Limb (tissue), 2 donors: Measurements from ENCODE around the gene EIF2A.

ENCODE experiments used
- DNase-seq, 2 donors: peaks; one replicate each; pipeline ENCODE4 v3.0.0-alpha.2; 2016; ENCODE audit errors: extremely low spot score in 2 of 2

EIF2A gene

DNA sequence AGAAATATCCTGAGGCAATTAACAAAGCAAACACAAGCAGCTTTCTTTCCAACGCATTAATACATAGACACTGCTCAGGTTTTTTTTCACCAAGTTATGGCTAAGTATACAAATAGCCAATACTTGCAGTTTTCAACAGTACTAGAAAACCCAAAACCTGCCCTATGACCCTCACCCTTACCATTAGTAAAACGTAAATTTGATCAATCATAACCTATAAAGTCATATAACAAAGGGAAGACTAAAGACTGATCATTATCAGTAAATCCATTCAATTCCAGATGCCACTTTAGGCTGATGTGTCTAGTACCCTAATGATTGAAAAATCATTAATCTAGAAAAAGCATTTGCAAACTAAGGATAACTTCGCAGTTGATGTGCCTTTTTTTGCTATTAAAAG, 3.5 kb upstream of the EIF2A start:
- no peak for DNase-seq

GRCh38 chr3:150543531-150543930, 3.1 kb upstream of the EIF2A start:
- no peak for DNase-seq

GRCh38 chr3:150544041-150544440, 2.5 kb upstream of the EIF2A start:
- no peak for DNase-seq

- DNase-seq, result peak in 1 of 2 donors; percentile 9
Measured at GRCh38 chr3:150544726-150545125, 1.9 kb upstream of the EIF2A start.

- DNase-seq, result peak; percentile 3 to 36
Measured at GRCh38 chr3:150545419-150546225, 965 bp upstream of the EIF2A start.

- no peak for DNase-seq
Measured at GRCh38 chr3:150547045-150547741, 606 bp downstream of the EIF2A start.

GRCh38 chr3:150555859-150556436, 9.4 kb downstream of the EIF2A start:
- DNase-seq, result no peak

DNA sequence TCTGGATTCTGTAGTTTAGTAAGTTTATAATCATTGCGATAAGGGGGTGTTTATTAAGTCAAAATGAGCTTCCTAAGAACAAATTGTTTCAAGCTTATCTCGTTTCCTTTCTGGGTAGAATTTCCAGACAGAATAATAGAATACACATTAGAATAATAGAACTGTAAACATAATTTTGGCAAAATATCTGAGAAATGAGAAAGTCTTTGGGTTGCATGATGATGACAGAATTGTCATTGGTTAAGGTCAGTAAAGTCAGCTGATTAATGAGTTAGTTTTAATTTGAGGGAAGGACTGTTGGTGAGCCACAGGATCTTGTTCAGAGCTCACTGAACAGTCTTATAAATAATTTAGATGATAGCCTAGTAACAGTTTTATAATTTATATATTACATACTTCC, 10.2 kb downstream of the EIF2A start:
- no peak for DNase-seq

DNA sequence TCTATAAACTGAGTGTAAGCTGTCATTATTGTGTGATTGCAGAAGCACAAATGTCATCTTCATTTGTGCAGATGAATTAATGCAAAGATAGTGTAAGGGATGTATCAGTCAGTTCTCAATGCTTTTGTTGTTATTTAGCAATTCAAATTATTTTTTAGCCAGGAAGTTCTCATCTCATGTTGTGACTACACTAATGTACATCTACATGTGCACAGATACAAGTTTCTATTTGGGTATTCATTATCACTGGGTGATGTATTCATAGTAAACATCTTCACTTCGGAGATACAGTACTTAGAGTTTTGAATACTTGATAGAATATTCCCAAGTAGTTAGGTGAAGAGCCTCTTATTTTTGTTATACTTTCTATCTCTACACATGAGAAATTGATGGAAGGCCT, 11.1 kb downstream of the EIF2A start:
- no peak for DNase-seq

DNA sequence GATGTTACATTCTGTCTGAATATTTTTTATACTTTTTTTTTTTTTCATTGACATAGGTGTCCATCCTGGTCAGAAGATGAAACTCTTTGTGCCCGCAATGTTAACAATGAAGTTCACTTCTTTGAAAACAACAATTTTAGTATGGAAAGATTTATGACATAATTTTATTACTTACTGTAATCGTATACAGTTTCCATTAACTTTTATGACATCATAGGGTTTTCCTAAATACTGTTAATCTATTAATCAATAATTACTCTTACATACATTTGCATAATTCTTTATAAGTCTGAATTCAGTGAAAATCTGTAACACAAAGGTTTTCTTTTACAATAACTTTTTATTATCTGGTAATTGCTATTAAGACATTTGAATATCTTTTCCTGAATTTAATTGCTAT, 17.7 kb downstream of the EIF2A start:
- DNase-seq, result no peak

GRCh38 chr3:150567328-150567727, 20.7 kb downstream of the EIF2A start:
- no peak for DNase-seq

DNA sequence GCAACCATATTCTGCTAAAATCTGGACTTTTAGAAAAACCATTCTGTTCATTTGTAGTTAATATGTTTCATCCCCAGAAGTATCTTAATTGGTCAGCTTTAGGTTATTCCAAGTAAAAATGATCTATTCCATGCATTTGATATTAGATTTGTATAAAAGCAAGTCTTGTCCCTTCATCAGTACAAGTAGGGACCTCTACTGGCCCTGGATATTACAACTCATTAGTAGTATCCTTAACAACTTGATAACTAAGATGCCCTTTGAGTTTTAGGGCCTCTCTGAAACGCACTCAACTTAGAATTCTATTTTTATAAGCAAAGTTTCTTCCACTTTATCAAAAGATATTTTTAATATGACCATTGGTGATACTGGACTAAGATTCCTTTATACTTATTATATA, 31.3 kb downstream of the EIF2A start:
- DNase-seq, result no peak

GRCh38 chr3:150581174-150581573, 34.6 kb downstream of the EIF2A start:
- no peak for DNase-seq

- no peak for DNase-seq
Measured at GRCh38 chr3:150582620-150583019, 36.0 kb downstream of the EIF2A start.

GRCh38 chr3:150583028-150583427, 36.4 kb downstream of the EIF2A start:
- no peak for DNase-seq

DNA sequence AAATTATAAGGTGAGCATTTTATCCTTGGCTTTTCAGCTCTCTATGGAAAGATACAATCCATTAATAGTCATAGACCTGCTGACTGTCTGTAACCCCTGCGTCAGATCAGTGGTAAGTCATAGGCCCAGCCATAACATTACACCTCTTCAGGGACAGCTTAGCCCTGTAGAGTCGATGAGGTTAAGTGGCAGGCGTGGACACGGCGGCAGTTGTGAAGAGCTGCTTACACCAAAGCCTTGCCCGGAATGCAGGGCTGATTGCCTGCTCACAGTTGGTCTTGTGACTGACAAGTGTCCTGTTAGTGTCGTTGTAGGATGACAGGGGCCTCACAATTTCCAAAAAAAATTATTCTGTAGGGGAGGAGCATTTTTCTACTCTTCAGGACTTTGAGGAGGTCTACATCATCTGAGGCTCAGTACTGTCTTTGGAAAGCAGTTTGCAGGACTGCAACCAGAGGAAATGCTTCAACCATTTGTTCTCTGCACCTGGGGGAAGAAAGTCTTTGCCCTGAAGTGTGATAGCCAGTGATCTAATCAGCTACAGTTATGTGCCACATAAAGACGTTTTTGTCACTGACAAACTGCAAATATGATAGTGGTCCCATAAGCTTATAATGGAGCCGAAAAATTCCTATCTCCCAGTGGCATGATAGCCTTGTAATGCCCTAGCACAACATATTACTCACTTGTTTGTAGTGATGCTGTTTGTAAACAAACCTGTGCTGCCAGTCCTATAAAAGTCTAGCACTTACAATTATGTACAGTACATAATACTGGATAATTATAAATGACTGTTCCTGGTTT, 41.6 kb downstream of the EIF2A start:
- DNase-seq, result no peak

GRCh38 chr3:150589759-150590158, 43.2 kb downstream of the EIF2A start:
- DNase-seq, result no peak

DNA sequence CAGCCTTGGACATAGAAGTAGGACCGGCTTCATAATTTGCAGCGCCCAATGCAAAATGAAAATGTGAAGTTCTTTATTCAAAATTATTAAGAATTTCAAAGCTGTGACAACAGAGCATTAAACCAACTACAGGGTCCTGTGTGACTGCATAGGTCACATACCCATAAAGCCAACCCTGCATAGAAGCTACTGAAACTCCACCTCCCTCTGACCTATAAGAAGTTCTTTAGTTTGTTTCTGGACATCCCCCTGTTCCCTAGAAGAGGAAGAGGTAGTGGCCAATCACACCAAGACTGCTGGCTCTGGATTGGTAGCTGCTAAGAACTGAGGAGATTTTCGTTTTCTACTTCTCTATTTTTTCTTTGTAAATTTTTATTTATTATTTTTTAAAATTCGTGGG, 47.6 kb downstream of the EIF2A start:
- no peak for DNase-seq

DNA sequence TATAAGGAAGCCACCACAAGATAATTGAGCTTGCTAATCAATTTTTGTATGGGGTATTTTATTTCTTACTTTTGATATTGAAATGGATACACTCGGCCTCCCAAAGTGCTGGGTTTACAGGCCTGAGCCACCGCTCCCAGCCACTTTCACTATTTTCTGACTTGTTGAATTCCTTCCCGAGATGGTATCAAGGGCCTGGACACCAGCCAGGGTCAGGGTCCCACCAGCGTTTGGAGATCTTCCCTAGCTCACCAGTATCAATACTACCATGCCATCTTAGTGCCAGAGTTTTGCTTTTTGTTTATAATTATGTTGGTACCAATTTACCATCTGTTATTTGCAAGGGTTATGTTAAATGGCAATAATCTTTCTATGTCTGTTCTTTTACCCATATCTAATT, 51.1 kb downstream of the EIF2A start:
- no peak for DNase-seq

DNA sequence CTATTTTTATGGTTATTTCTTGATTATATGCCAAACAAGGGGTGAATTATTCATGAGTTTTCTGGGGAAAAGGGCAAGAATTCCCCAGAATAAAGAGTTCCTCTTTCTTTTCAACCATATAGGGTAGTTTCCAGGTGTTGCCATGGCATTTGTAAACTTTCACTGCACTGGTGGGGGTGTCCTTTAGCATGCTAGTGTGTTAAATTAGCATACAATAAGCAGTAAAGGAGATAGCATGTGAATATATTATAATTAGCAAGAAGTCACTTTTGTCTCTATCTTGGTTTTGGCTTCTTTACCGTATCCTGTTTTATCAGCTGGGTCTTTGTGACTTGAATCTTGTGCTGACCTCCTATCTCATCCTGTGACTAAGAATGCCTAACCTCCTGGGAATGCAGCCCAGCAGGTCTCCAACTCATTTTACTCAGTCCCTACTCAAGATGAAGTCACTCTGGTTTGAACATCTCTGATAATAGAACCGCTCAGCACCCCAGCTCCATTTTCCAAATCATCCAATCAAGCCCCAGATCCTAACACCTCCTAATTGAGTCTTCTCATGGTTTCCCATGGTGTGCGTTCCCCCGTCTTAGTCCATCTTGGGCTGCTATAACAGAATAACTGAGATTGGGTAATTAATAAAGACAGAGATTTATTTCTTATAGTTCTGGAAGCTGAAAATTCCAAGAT, 53.2 kb downstream of the EIF2A start:
- no peak for DNase-seq
